ENCODE data around the gene CUL1.
"Not testable (repeated sequence)": the region's sequence is repeated elsewhere in the genome, so short reads cannot be mapped to it uniquely, and the experiment has no call there.

The CUL1 gene

GRCh38 chr7:148696787-148697186 is 1.9 kb upstream of the CUL1 start:
- in situ Hi-C loops (cut with MboI; ENCODE audit: low sequenced_read_pairs), result no loop called here

DNA sequence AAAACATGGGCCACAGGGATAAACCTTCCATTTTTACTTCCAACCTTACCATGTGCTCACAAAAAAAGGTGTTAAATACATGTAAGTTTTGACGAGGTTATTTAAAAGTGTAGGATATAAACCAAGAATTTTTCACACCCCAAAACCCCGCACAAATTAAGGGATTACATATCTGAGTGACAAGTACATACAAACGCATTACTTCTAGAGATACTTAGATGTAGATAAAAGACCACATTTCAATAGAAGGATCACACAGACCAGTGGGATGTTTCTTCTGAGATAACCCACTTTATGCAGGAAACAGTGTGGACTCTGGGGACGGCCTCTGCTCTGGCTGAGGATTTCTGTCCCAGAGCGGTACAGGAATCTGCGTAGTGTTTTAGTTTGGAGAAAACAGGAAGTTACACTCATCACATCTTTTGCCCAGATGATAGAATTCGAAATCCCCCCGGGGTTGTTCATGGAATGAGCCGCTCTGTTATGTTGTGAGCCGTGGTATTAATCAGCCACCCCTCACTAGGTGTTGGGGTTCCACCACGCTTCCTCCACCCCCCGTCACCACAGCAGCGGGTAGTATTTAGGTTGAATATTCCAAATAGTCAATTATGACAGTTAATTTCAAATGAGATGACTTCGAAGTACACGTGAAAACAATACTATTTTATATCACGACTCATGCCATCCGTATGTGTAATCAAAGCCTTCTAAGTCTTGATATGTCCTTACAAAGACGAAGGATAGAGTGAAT is 1.3 kb upstream of the CUL1 start:
- in situ Hi-C loops (cut with MboI; ENCODE audit: low sequenced_read_pairs), result no loop called here

- in situ Hi-C loops (cut with MboI; ENCODE audit: low sequenced_read_pairs), result no loop called here
These were observed 701 bp upstream of the CUL1 start for GRCh38 chr7:148698007-148698396.

DNA sequence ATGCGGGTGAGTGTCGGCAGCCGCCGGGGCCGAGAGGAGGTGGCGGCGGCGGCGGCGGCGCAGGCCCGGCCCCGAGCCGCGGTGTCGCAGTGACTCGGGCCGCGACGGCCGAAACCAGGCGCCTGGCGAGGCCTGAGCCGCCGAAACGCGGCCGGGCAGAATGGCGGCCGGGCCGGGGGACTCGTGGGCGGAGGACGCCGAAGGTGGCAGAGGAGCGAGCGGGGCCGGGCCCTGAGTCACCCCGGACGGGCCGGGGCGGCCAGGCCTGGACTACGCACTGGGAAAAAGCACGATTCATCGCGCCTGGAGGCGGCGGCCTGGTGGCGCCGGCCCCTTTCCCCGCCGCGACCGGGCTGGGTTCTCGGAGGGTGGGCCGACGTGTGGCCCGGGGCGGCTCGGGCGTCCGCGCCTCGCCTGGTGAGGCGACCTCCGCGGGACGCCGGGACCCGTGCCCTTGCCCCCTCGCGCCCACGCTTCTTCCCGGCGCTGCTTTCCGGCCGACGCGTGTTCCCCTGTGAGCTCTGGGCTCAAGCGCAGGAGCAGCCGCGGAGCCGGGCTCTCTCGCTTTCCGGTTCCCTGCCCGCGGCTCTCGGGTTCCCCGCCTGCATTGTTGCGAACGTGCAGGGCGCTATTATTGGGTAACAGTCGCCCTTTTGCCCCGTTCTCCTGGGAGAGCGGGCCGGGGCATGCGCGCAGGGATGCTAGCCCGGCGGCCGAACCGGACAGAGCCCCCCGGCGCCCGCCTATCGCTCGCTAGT is 500 bp downstream of the CUL1 start:
- in situ Hi-C loops (cut with MboI; ENCODE audit: low sequenced_read_pairs), result no loop called here

DNA sequence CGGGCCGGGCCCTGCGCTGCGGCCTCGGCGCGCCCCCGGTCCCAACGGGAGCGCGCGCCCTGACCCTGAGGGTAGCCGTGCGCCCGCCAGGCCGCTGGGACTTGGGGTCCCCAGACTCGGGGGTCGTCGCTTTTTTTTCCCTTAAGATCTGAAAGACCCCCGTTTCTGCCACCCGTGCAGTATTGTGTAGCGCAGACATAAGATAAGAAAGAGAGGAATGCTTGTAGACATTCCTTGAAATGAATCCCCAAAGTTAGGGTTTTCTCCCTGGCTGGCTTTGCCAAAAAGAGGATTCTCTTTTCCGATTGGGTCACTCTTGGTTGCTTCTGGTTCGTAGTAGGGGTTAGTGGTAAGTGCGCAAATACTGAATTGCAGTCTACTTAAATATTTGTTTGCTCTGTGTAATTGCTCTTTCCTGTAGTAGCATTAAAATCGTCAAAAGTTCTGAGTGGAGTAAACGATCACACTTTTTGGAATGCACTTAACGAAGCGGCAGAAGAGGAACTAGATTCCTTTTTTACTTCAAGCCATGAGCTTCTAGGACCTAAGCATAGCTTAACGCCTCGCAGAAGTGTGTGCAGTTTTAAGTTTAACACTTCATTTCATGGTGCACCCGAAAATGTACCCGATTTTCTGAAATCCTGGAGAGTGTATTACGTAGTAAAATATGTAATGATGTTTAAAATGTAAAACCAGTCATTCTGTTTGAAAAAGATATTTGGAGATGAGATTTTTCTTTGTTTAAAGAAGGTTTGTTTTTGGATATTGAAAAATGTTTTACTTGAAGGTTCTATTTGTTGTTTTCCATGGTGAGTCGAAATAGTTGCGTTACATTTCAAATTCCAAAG is 1.3 kb downstream of the CUL1 start:
- in situ Hi-C loops (cut with MboI; ENCODE audit: low sequenced_read_pairs), result no loop called here

- in situ Hi-C loops (cut with MboI; ENCODE audit: low sequenced_read_pairs), result no loop called here
These were observed 2.0 kb downstream of the CUL1 start for GRCh38 chr7:148700661-148701064.

- in situ Hi-C loops (cut with MboI; ENCODE audit: low sequenced_read_pairs), result no loop called here
These were observed 2.7 kb downstream of the CUL1 start for GRCh38 chr7:148701414-148701813.

DNA sequence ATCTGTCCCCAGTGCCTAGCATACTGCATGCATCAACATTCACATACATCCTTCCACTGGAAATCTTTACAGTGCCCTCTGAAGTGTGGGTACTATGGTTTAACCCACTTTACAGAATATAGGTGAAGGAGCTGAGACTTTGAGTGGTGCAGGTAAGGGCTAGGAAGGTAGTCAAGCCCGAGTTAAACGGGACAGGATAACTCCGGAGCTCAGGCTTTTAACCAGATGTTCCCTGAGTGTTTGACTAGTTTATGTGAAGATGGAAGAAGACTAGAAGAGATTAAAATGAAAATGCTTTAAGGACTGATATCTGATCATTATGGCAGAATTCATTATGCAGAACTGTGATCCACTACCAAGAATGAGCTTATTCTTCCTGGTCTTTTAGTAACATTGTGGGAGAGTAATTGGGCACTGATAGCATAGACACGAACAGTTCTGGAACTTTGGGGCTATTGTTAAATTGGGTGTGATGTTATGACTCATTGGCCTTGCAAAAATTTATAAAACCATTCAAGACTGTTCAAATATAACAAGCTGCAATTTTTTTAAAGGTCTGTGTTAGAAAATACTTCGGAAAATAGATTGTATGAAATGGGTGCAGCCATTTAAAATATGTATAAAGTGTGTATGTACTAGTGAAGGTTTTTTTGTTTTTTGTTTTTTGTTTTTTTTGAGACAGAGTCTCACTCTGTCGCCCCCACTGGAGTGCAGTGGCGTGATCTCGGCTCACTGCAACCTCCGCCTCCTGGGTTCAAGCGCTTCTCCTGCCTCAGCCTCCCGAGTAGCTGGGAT is 4.4 kb downstream of the CUL1 start:
- in situ Hi-C loops (cut with MboI; ENCODE audit: low sequenced_read_pairs), result no loop called here

- in situ Hi-C loops (cut with MboI; ENCODE audit: low sequenced_read_pairs), result not testable (repeated sequence)
These were observed 4.9 kb downstream of the CUL1 start for GRCh38 chr7:148703671-148703962.

DNA sequence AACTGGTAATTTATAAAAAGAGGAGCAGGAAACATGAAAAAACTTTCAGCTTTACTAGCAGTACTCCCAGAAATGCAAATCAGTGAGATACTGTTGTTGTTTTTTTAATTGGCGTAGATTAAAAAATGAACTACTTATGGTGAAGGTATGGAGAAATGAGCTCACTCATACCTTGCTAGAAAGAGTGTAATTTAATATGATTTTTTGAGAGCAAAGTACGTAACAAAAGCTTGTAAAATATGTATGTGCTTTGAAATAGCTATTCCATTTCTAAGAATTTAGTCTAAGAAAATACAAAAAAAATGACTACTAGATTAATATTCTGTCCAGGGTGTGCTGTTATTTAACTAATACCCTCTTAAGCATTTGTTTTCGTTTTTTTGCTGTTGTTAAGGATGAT is 5.5 kb downstream of the CUL1 start:
- in situ Hi-C loops (cut with MboI; ENCODE audit: low sequenced_read_pairs), result no loop called here

DNA sequence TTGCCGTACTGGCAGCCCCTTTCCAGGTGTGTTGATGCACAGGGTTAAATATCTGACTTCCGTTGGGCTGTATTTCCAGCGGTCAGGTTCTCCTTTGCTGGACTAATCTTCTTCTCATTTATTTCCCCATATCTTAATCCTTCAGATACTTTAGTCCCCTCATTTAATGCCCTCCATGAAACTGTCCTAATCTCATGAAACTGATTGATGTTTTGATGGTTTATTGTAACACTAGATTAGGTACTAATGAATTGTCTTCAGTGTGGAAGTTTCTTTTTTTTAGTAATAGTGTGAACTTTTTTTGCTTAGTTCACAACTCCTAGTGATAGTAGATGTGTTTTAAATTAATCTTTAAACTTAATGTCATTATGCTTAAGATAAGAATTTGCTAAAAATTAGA is 6.3 kb downstream of the CUL1 start:
- in situ Hi-C loops (cut with MboI; ENCODE audit: low sequenced_read_pairs), result no loop called here

- in situ Hi-C loops (cut with MboI; ENCODE audit: low sequenced_read_pairs), result no loop called here
These were observed 7.7 kb downstream of the CUL1 start for GRCh38 chr7:148706368-148706767.

- in situ Hi-C loops (cut with MboI; ENCODE audit: low sequenced_read_pairs), result no loop called here
These were observed 9.6 kb downstream of the CUL1 start for GRCh38 chr7:148708026-148708885.

DNA sequence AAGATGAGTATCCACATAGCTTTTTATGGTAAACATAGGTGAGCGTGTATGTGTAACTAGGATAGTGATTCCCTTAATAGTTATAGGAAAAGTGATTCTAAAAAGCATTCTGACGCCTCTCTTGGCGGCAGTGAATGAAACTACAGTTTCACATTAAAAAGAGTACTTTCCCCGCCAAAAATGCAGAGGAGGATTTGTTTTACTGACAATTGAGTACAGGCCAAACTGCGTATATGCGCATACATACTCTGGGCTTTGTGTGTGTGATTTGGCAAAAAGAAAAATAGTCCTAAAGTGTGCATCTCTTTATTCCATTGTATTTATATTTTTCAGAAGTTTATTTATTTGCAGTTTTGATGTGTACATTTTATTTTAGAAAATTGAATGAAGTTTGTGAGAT is 10.3 kb downstream of the CUL1 start:
- in situ Hi-C loops (cut with MboI; ENCODE audit: low sequenced_read_pairs), result no loop called here

GRCh38 chr7:148710426-148710825 is 11.7 kb downstream of the CUL1 start:
- in situ Hi-C loops (cut with MboI; ENCODE audit: low sequenced_read_pairs), result not testable (repeated sequence)

- in situ Hi-C loops (cut with MboI; ENCODE audit: low sequenced_read_pairs), result no loop called here
These were observed 12.7 kb downstream of the CUL1 start for GRCh38 chr7:148711191-148712102.

GRCh38 chr7:148712678-148713329 is 14.1 kb downstream of the CUL1 start:
- in situ Hi-C loops (cut with MboI; ENCODE audit: low sequenced_read_pairs), result no loop called here

- in situ Hi-C loops (cut with MboI; ENCODE audit: low sequenced_read_pairs), result no loop called here
These were observed 15.8 kb downstream of the CUL1 start for GRCh38 chr7:148714498-148714897.
